GM12892 (cell line): ENCODE measurements around the gene TRIM3.

Experiments
- POLR2A ChIP-seq: IDR thresholded peaks from 2 replicates; pipeline ENCODE4 v1.6.1; 2011; ENCODE audit warnings: low read depth, low read length, control low read depth
- POLR2AphosphoS5 ChIP-seq: IDR thresholded peaks from 2 replicates; pipeline ENCODE4 v1.6.1; 2011; ENCODE audit warnings: low read depth, low read length, control low read depth

DNA sequence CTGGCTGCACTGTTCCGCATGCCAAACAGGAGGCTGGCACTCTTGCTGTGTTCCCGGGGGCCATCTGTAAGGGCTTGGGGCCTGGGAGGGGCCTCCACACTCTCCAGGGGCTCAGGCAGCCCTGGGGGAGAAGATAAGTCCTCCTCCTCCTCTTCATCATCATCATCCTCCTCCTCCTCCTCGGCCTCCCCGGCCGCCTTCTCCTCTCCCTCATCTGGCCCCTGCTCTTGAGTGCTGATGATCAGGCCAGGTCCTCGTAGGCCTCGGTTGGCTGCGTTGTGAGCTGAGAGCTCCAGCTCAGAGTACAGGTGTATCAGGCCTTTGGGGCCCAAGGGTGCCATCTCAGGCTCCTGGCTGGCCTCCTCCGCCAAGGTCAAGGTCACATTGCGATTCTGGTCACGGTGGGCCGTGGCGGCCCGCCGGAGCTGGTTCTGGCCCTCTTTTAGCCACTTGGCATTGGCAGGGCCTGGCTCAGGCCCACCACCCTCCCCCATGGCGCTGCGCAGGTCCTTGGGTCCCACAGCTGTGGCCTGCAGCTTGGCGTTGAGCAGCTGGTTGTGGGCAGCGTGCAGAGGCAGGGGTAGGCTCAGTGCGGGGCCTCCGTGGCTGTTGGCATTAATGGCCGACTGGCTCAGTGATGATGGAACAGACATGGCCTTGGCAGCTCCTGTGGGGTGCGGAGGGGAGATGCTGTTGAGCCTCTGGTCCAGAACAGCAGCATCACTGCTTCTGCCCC lies 62.9 kb downstream of the TRIM3 start:
- TF ChIP-seq POLR2A (no peak), POLR2AphosphoS5 (no peak)
